22Rv1 (cell line): ENCODE data around the gene ALKBH5.

Experiments
- ZFX ChIP-seq: fragments of 450-650 bp; IDR thresholded peaks from 2 replicates; pipeline ENCODE4 v1.6.1; 2017; ENCODE audit warnings: antibody characterized with exemption, borderline replicate concordance
- TF ChIP-seq, protein P1 (sequence below): fragments of 450-650 bp; IDR thresholded peaks from 2 replicates; pipeline ENCODE4 v1.5.1; 2017; ENCODE audit warnings: mild to moderate bottlenecking

GRCh38 chr17:18224387-18225120 lies 40.9 kb downstream of the ALKBH5 start:
- TF ChIP-seq, protein P1, sequence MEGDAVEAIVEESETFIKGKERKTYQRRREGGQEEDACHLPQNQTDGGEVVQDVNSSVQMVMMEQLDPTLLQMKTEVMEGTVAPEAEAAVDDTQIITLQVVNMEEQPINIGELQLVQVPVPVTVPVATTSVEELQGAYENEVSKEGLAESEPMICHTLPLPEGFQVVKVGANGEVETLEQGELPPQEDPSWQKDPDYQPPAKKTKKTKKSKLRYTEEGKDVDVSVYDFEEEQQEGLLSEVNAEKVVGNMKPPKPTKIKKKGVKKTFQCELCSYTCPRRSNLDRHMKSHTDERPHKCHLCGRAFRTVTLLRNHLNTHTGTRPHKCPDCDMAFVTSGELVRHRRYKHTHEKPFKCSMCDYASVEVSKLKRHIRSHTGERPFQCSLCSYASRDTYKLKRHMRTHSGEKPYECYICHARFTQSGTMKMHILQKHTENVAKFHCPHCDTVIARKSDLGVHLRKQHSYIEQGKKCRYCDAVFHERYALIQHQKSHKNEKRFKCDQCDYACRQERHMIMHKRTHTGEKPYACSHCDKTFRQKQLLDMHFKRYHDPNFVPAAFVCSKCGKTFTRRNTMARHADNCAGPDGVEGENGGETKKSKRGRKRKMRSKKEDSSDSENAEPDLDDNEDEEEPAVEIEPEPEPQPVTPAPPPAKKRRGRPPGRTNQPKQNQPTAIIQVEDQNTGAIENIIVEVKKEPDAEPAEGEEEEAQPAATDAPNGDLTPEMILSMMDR = no peak
- TF ChIP-seq ZFX = no peak
